Central memory CD8-positive, alpha-beta T cell (primary cell): ENCODE results near the gene RAPGEF1.
"Not testable (repeated sequence)": the region's sequence is repeated elsewhere in the genome, so short reads cannot be mapped to it uniquely, and the experiment has no call there.

Source experiments
- ATAC-seq: fragments of 150-1000 bp; cut with Tn5 transposase; replicated peaks from 2 replicates; pipeline ENCODE4 v1.10.0; 2022; ENCODE audit warnings: mild to moderate bottlenecking, moderate FRiP score, moderate number of reproducible peaks; ENCODE audit not compliant: poor library complexity, severe bottlenecking; ENCODE audit errors: extremely low read depth
- DNase-seq, 2 donors: peaks; one replicate each; pipeline ENCODE4 v3.0.0; 2021; ENCODE audit warnings: low spot score in 2 of 2
- H3K27ac Mint-ChIP-seq: one replicate; pipeline ENCODE4 v1.8.0; 2022; ENCODE audit warnings: low read depth, mild to moderate bottlenecking, moderate library complexity, mixed read lengths
- H3K27me3 Mint-ChIP-seq: one replicate; pipeline ENCODE4 v1.8.0; 2022; ENCODE audit warnings: mixed read lengths
- H3K36me3 Mint-ChIP-seq: one replicate; pipeline ENCODE4 v1.8.0; 2022; ENCODE audit warnings: mild to moderate bottlenecking, moderate library complexity, mixed read lengths; ENCODE audit not compliant: insufficient read depth
- H3K4me1 Mint-ChIP-seq: one replicate; pipeline ENCODE4 v1.8.0; 2022; ENCODE audit warnings: mixed read lengths
- H3K4me3 Mint-ChIP-seq: one replicate; pipeline ENCODE4 v1.8.0; 2022; ENCODE audit warnings: mild to moderate bottlenecking, moderate library complexity, mixed read lengths
- H3K9me3 Mint-ChIP-seq: one replicate; pipeline ENCODE4 v1.8.0; 2022; ENCODE audit warnings: mixed read lengths

The RAPGEF1 gene

GRCh38 chr9:131719262-131719908 is 20.5 kb downstream of the RAPGEF1 start:
- Mint-ChIP-seq H3K27ac (peak overlapping the region; percentile 79), H3K27me3 (no peaks in the 10 kb centered on the region), H3K4me3 (peak overlapping the region; percentile 12), H3K4me1 (peaks cover 79% of the 10 kb centered on the region), H3K9me3 (no peaks in the 10 kb centered on the region), H3K36me3 (peaks cover 15% of the 10 kb centered on the region)
- ATAC-seq = peak; percentile 44
- no peak for DNase-seq

GRCh38 chr9:131717719-131718460 is 22.0 kb downstream of the RAPGEF1 start:
- H3K27me3 Mint-ChIP-seq = no peaks in the 10 kb centered on the region
- H3K27ac Mint-ChIP-seq = peak overlapping the region; percentile 55
- no peaks in the 10 kb centered on the region for H3K9me3 Mint-ChIP-seq
- DNase-seq = no peak
- H3K4me3 Mint-ChIP-seq = no peak overlapping the region
- no peak for ATAC-seq
- H3K4me1 Mint-ChIP-seq = peaks cover 75% of the 10 kb centered on the region
- H3K36me3 Mint-ChIP-seq = peaks cover 11% of the 10 kb centered on the region

GRCh38 chr9:131715906-131716305 is 24.0 kb downstream of the RAPGEF1 start:
- H3K27me3 Mint-ChIP-seq = no peaks in the 10 kb centered on the region
- H3K4me1 Mint-ChIP-seq = peaks cover 76% of the 10 kb centered on the region
- peaks cover 11% of the 10 kb centered on the region for H3K36me3 Mint-ChIP-seq
- no peak for ATAC-seq
- H3K27ac Mint-ChIP-seq = no peak overlapping the region
- no peaks in the 10 kb centered on the region for H3K9me3 Mint-ChIP-seq
- DNase-seq = no peak
- H3K4me3 Mint-ChIP-seq = no peak overlapping the region

GRCh38 chr9:131714821-131715220 is 25.1 kb downstream of the RAPGEF1 start:
- ATAC-seq (no peak), DNase-seq (no peak)
- Mint-ChIP-seq H3K4me1 (peaks cover 73% of the 10 kb centered on the region), H3K27ac (peak overlapping the region; percentile 25), H3K9me3 (no peaks in the 10 kb centered on the region), H3K27me3 (no peaks in the 10 kb centered on the region), H3K4me3 (no peak overlapping the region), H3K36me3 (peaks cover 10% of the 10 kb centered on the region)

- no peaks in the 10 kb centered on the region for H3K9me3 Mint-ChIP-seq
- peaks cover 13% of the 10 kb centered on the region for H3K36me3 Mint-ChIP-seq
- no peak overlapping the region for H3K27ac Mint-ChIP-seq
- DNase-seq (no peak), ATAC-seq (no peak)
- no peaks in the 10 kb centered on the region for H3K27me3 Mint-ChIP-seq
- H3K4me3 Mint-ChIP-seq = no peak overlapping the region
- peaks cover 72% of the 10 kb centered on the region for H3K4me1 Mint-ChIP-seq
Measured at GRCh38 chr9:131714161-131714646, 25.7 kb downstream of the RAPGEF1 start.

GRCh38 chr9:131713016-131713415 is 26.9 kb downstream of the RAPGEF1 start:
- Mint-ChIP-seq H3K27me3 (no peaks in the 10 kb centered on the region), H3K9me3 (no peaks in the 10 kb centered on the region), H3K4me1 (peaks cover 67% of the 10 kb centered on the region), H3K27ac (peak overlapping the region; percentile 73), H3K4me3 (no peak overlapping the region), H3K36me3 (peaks cover 13% of the 10 kb centered on the region)
- ATAC-seq (no peak), DNase-seq (no peak)

- DNase-seq = no peak
- Mint-ChIP-seq H3K4me3 (no peak overlapping the region), H3K4me1 (peaks cover 67% of the 10 kb centered on the region), H3K36me3 (peaks cover 15% of the 10 kb centered on the region), H3K27ac (peak overlapping the region; percentile 73), H3K27me3 (no peaks in the 10 kb centered on the region), H3K9me3 (no peaks in the 10 kb centered on the region)
- no peak for ATAC-seq
Measured at GRCh38 chr9:131712151-131712716, 27.6 kb downstream of the RAPGEF1 start.

GRCh38 chr9:131709771-131710431 is 30.0 kb downstream of the RAPGEF1 start:
- H3K9me3 Mint-ChIP-seq = no peaks in the 10 kb centered on the region
- peak overlapping the region; percentile 99 for H3K27ac Mint-ChIP-seq
- no peaks in the 10 kb centered on the region for H3K27me3 Mint-ChIP-seq
- DNase-seq (peak in 1 of 2 donors; percentile 57), ATAC-seq (peak; percentile 84)
- H3K36me3 Mint-ChIP-seq = peaks cover 15% of the 10 kb centered on the region
- peak overlapping the region; percentile 70 for H3K4me3 Mint-ChIP-seq
- H3K4me1 Mint-ChIP-seq = peaks cover 76% of the 10 kb centered on the region

GRCh38 chr9:131709010-131709770 is 30.7 kb downstream of the RAPGEF1 start:
- peak overlapping the region; percentile 70 for H3K4me3 Mint-ChIP-seq
- peak overlapping the region; percentile 99 for H3K27ac Mint-ChIP-seq
- not testable (repeated sequence) for H3K9me3 Mint-ChIP-seq, DNase-seq, H3K27me3 Mint-ChIP-seq, ATAC-seq
- H3K4me1 Mint-ChIP-seq = peaks cover 81% of the 10 kb centered on the region
- peaks cover 12% of the 10 kb centered on the region for H3K36me3 Mint-ChIP-seq

GRCh38 chr9:131708226-131709002 is 31.5 kb downstream of the RAPGEF1 start:
- ATAC-seq = peak; percentile 25
- Mint-ChIP-seq H3K27me3 (no peaks in the 10 kb centered on the region), H3K4me3 (peak overlapping the region; percentile 55), H3K9me3 (no peaks in the 10 kb centered on the region), H3K27ac (peak overlapping the region; percentile 67), H3K36me3 (peaks cover 12% of the 10 kb centered on the region), H3K4me1 (peaks cover 85% of the 10 kb centered on the region)
- DNase-seq = no peak

GRCh38 chr9:131707733-131708157 is 32.1 kb downstream of the RAPGEF1 start:
- peak overlapping the region; percentile 55 for H3K4me3 Mint-ChIP-seq
- no peaks in the 10 kb centered on the region for H3K27me3 Mint-ChIP-seq
- peak overlapping the region; percentile 67 for H3K27ac Mint-ChIP-seq
- H3K36me3 Mint-ChIP-seq = peaks cover 12% of the 10 kb centered on the region
- peaks cover 85% of the 10 kb centered on the region for H3K4me1 Mint-ChIP-seq
- DNase-seq (no peak), ATAC-seq (no peak)
- no peaks in the 10 kb centered on the region for H3K9me3 Mint-ChIP-seq
